DND-41 (cell line): ENCODE results near the gene STYXL2.

ENCODE experiments used
- CTCF ChIP-seq: IDR thresholded peaks from 2 replicates; pipeline ENCODE4 v1.5.1; 2012; ENCODE audit warnings: borderline replicate concordance, low read length, moderate library complexity, mild to moderate bottlenecking; ENCODE audit not compliant: poor library complexity, severe bottlenecking; ENCODE audit errors: extremely low read depth
- EZH2 ChIP-seq: IDR thresholded peaks from 3 replicates; pipeline ENCODE4 v1.6.1; 2012; ENCODE audit warnings: borderline replicate concordance, low read depth, mild to moderate bottlenecking, moderate library complexity, low read length, inconsistent platforms; ENCODE audit not compliant: severe bottlenecking

- TF ChIP-seq CTCF, result no peak
- TF ChIP-seq EZH2, result no peak
Measured at GRCh38 chr1:167127236-167127635, 33.4 kb downstream of the STYXL2 start.
